Caco-2 (cell line): ENCODE data around the gene QSOX2. TPM values are rescaled to one million over a fixed set of nuclear protein-coding genes. Genes with fewer than 3 reads are reported as not detected.

ENCODE experiments used
- BruUV-seq: library from RNA; stranded (reverse); fragments of 400-500 nt; replicated peaks from 2 replicates; lab custom pipeline; 2021; lab: Mats Ljungman, UMichigan
- CTCF ChIA-PET: fragments of 300-600 bp; sonication (Branson Sonifier 250); formaldehyde crosslinking; loops from one replicate; lab custom pipeline; 2022; ENCODE audit warnings: antibody characterized with exemption; lab: Charles Lee
- POLR2A ChIA-PET: fragments of 300-600 bp; sonication (Branson Sonifier 250); formaldehyde crosslinking; loops from one replicate; lab custom pipeline; 2022; ENCODE audit warnings: antibody characterized with exemption; lab: Charles Lee
- DNase-seq, 2 experiments: peaks; one replicate each; pipeline versions ENCODE4 v3.0.0 to v3.0.0-alpha.2; 2020 to 2022
- H3K27me3 ChIP-seq: replicated peaks from 2 replicates; pipeline ENCODE4 v1.6.0; 2011; ENCODE audit warnings: low read length; ENCODE audit not compliant: control insufficient read depth, insufficient read depth
- H3K36me3 ChIP-seq: 2 replicates; pipeline ENCODE4 v1.5.1; 2011; ENCODE audit warnings: low read length; ENCODE audit not compliant: control insufficient read depth, insufficient read depth
- H3K4me1 ChIP-seq: fragments of 250-450 bp; sonication (Bioruptor Pico); 2 replicates; pipeline ENCODE4 v1.5.1; 2020; ENCODE audit warnings: mild to moderate bottlenecking
- H3K4me3 ChIP-seq: 2 replicates; pipeline ENCODE4 v1.5.1; 2011; ENCODE audit warnings: low read depth, mild to moderate bottlenecking, control low read depth, low read length
- H3K9me3 ChIP-seq: fragments of 250-450 bp; sonication (Bioruptor Pico); 2 replicates; pipeline ENCODE4 v1.5.1; 2020; ENCODE audit warnings: mild to moderate bottlenecking, moderate library complexity
- H3K27ac Mint-ChIP-seq: one replicate; pipeline ENCODE4 v1.8.0; 2022; ENCODE audit warnings: mixed read lengths; ENCODE audit not compliant: unreplicated experiment
- H3K27me3 Mint-ChIP-seq: one replicate; pipeline ENCODE4 v1.8.0; 2022; ENCODE audit warnings: mixed read lengths; ENCODE audit not compliant: insufficient read depth, unreplicated experiment
- H3K36me3 Mint-ChIP-seq: one replicate; pipeline ENCODE4 v1.8.0; 2022; ENCODE audit warnings: mild to moderate bottlenecking, mixed read lengths; ENCODE audit not compliant: insufficient read depth, unreplicated experiment
- H3K4me1 Mint-ChIP-seq: one replicate; pipeline ENCODE4 v1.8.0; 2022; ENCODE audit warnings: low read depth, mixed read lengths; ENCODE audit not compliant: unreplicated experiment
- H3K4me3 Mint-ChIP-seq: one replicate; pipeline ENCODE4 v1.8.0; 2022; ENCODE audit warnings: mild to moderate bottlenecking, moderate library complexity, mixed read lengths; ENCODE audit not compliant: unreplicated experiment
- H3K9me3 Mint-ChIP-seq: one replicate; pipeline ENCODE4 v1.8.0; 2022; ENCODE audit warnings: mixed read lengths; ENCODE audit not compliant: unreplicated experiment
- intact Hi-C: fragments of 100-400 bp; cut with micrococcal nuclease; formaldehyde crosslinking; loops from one replicate; pipeline ENCODE4 v1.10.0; 2022; ENCODE audit not compliant: unreplicated experiment
- total RNA-seq: library from RNA; stranded (reverse); gene quantifications from 2 replicates; pipeline ENCODE4 v1.2.3, GENCODE V29; 2022
- TF ChIP-seq, protein P1 (sequence below), 2 experiments: fragments of 200-600 bp in 1 of 2; IDR thresholded peaks; 1 replicate in 1 of 2; 2 replicates in 1 of 2; pipeline versions ENCODE4 v1.5.1 to v1.8.0; 2011 to 2022; ENCODE audit warnings: antibody characterized with exemption in 1 of 2, control low read depth in 1 of 2, inconsistent platforms in 1 of 2, low read depth in 1 of 2, low read length in 1 of 2, mild to moderate bottlenecking in 1 of 2, moderate library complexity in 1 of 2; ENCODE audit not compliant: insufficient read depth in 1 of 2, severe bottlenecking in 1 of 2, unreplicated experiment in 1 of 2

Gene QSOX2
- total RNA-seq, 1 experiment from 2014 or later = 29.6 TPM

DNA sequence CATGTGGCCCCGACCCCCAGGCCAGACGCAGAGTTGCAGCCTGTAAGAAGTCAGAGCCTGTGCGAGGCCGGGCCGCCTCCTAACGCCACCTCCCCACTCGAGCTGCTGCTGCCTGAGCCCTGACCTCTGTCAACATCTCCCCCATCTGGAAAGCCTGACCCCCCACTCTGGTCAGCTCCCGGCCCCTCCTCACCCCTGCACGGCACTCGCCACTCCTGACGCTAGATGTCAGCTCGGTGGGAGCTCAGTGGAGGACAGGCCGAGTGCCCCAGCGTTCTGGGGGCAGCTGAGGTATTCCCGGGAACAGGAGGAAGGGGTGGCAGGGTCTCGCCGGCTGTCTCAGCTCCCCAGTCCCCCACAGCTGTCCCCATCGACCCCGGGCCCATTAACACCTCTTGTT lies 60.5 kb downstream of the QSOX2 start:
- ChIA-PET CTCF (no interaction called here), POLR2A (interaction anchor here (0.6 kb wide), 1 partner anchor 13 kb away, joined by 4 read pairs; no protein-coding TSS in a partner anchor)
- H3K9me3 ChIP-seq = no peaks in the 10 kb centered on the region
- no peaks in the 10 kb centered on the region for H3K27me3 ChIP-seq
- no peaks in the 10 kb centered on the region for H3K36me3 ChIP-seq
- no peaks in the 10 kb centered on the region; the same call in 1 of the 2 replicates for H3K4me1 ChIP-seq
- peaks cover 7% of the 10 kb centered on the region for H3K4me1 Mint-ChIP-seq
- H3K9me3 Mint-ChIP-seq = no peaks in the 10 kb centered on the region
- H3K36me3 Mint-ChIP-seq = no peaks in the 10 kb centered on the region
- BruUV-seq = no TSS peak
- peak overlapping the region; percentile 35 for H3K27ac Mint-ChIP-seq
- intact Hi-C loops = no loop called here
- no peak overlapping the region for H3K4me3 Mint-ChIP-seq
- H3K27me3 Mint-ChIP-seq = no peaks in the 10 kb centered on the region
- no peak for DNase-seq
- H3K4me3 ChIP-seq = no peak overlapping the region
- TF ChIP-seq, protein P1, sequence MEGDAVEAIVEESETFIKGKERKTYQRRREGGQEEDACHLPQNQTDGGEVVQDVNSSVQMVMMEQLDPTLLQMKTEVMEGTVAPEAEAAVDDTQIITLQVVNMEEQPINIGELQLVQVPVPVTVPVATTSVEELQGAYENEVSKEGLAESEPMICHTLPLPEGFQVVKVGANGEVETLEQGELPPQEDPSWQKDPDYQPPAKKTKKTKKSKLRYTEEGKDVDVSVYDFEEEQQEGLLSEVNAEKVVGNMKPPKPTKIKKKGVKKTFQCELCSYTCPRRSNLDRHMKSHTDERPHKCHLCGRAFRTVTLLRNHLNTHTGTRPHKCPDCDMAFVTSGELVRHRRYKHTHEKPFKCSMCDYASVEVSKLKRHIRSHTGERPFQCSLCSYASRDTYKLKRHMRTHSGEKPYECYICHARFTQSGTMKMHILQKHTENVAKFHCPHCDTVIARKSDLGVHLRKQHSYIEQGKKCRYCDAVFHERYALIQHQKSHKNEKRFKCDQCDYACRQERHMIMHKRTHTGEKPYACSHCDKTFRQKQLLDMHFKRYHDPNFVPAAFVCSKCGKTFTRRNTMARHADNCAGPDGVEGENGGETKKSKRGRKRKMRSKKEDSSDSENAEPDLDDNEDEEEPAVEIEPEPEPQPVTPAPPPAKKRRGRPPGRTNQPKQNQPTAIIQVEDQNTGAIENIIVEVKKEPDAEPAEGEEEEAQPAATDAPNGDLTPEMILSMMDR (IDR thresholded peaks at IDR 0.05; ENCODE audit: insufficient read depth in 1 of 2, low read depth in 1 of 2, low read length in 1 of 2, severe bottlenecking in 1 of 2, unreplicated experiment in 1 of 2) = no peak

DNA sequence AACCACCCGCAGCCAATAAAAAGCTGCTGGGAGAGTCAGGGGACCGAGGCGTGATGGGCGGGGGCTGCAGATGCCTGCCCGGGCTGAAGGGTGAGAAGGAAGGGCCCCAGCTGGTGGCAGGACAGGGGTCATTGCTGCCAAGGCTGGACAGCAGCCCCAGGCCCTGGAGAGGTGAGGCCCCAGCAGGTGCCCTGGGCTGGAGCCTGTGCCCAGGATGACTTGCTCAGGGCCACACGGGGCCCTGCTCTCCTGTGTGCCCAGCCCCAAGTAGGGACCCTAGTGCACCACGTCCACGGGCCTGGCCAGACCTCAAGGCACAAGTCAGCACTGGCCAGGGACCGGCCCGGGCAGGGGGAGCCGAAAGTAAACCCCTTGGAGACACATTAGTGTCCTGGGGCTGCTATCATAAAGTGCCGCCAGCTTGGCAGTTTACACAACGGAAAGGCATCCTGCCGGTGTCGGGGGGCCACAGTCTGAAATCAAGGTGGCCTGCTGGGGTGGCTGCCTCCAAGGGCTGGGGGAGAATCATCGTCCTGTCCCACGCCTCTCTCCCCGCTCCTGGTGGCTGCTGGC lies 62.7 kb downstream of the QSOX2 start:
- TF ChIP-seq, protein P1 (IDR thresholded peaks at IDR 0.05; ENCODE audit: insufficient read depth in 1 of 2, low read depth in 1 of 2, low read length in 1 of 2, severe bottlenecking in 1 of 2, unreplicated experiment in 1 of 2) = no peak
- intact Hi-C loops = no loop called here
- Histone ChIP-seq H3K9me3 (no peaks in the 10 kb centered on the region), H3K27me3 (no peaks in the 10 kb centered on the region), H3K36me3 (no peaks in the 10 kb centered on the region), H3K4me1 (0 out of 2 replicates have a peak, but pooled peaks cover 10% of the 10 kb centered on the region), H3K4me3 (no peak overlapping the region)
- Mint-ChIP-seq H3K4me3 (no peak overlapping the region), H3K27ac (no peak overlapping the region), H3K9me3 (no peaks in the 10 kb centered on the region), H3K36me3 (no peaks in the 10 kb centered on the region), H3K4me1 (peaks cover 7% of the 10 kb centered on the region), H3K27me3 (no peaks in the 10 kb centered on the region)
- ChIA-PET CTCF (no interaction called here), POLR2A (no interaction called here)
- no TSS peak for BruUV-seq
- no peak for DNase-seq

DNA sequence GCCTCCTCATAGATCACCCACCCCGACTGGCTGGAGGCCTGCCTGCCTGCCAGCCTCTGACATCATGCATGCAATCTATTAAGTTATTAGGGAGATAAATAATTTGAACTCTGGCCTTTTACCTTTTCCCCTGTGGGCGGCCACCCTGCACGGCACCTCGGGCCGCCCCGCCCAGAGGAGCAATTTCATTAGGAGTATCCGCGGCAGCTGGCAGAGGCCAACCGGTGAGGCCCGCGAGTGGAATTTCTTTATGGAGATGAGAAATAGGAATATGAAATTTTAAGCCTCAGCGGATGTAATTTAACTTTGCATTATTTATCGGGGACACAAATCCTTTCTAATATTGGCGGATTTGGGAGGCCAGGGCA lies 63.2 kb downstream of the QSOX2 start:
- TF ChIP-seq, protein P1 (IDR thresholded peaks at IDR 0.05; ENCODE audit: insufficient read depth in 1 of 2, low read depth in 1 of 2, low read length in 1 of 2, severe bottlenecking in 1 of 2, unreplicated experiment in 1 of 2) = no peak
- Mint-ChIP-seq H3K9me3 (no peaks in the 10 kb centered on the region), H3K4me1 (peaks cover 7% of the 10 kb centered on the region), H3K27ac (no peak overlapping the region), H3K4me3 (no peak overlapping the region), H3K36me3 (no peaks in the 10 kb centered on the region), H3K27me3 (no peaks in the 10 kb centered on the region)
- BruUV-seq = no TSS peak
- CTCF ChIA-PET = no interaction called here
- no peaks in the 10 kb centered on the region for H3K27me3 ChIP-seq
- H3K4me3 ChIP-seq = no peak overlapping the region
- POLR2A ChIA-PET = no interaction called here
- no peaks in the 10 kb centered on the region for H3K9me3 ChIP-seq
- no peaks in the 10 kb centered on the region for H3K36me3 ChIP-seq
- intact Hi-C loops = no loop called here
- 0 out of 2 replicates have a peak, but pooled peaks cover 10% of the 10 kb centered on the region for H3K4me1 ChIP-seq
- no peak for DNase-seq
